ENCODE results near the gene EFCAB14. TPM values are rescaled to one million over a fixed set of nuclear protein-coding genes. Genes with fewer than 3 reads are reported as not detected.
"Not testable (repeated sequence)": the region's sequence is repeated elsewhere in the genome, so short reads cannot be mapped to it uniquely, and the experiment has no call there.

EFCAB14 gene
- total and polyA plus RNA-seq, 4 donors: 20.8 to 132 (median 73.4) TPM

DNA sequence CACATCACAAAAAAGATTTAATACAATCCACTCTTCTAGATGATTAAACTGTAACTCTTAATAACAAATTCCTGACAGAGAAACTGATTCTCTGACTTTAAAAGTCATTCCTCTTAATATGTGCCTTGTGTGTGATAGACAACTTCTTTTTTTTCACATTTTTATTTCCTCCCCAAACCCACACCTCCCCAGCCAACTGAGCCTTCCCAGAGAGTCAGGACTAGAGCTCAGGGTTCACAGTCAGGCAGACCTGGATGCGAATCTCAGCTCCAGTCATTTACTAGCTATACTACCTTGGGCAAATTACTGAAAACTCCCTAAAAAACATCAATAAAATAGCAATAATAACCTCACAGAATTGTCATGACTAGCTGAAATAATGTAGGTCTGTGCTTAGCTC lies 64.9 kb downstream of the EFCAB14 start:
- Histone ChIP-seq H3K4me3 (no peak overlapping the region), H3K9me3 (ENCODE audit: control insufficient read depth in 4 of 4, insufficient read depth in 3 of 4, low read length in 3 of 4) (peaks cover 0 to 10% (median 3%) of the 10 kb centered on the region in 4 donors), H3K27me3 (ENCODE audit: control insufficient read depth in 3 of 3, insufficient read depth in 3 of 3, low read length in 2 of 3) (no peaks in the 10 kb centered on the region), H3K36me3 (ENCODE audit: control insufficient read depth in 4 of 4, insufficient read depth in 4 of 4, low read length in 4 of 4) (peaks cover 10 to 46% (median 27%) of the 10 kb centered on the region in 4 donors), H3K9ac (ENCODE audit: insufficient read depth in 1 of 2, low read length in 2 of 2) (no peak overlapping the region), H3K27ac (ENCODE audit: low read depth in 1 of 2, low read length in 1 of 2) (no peak overlapping the region), H3K4me1 (ENCODE audit: control insufficient read depth in 5 of 5, insufficient read depth in 5 of 5, low read length in 5 of 5) (peaks cover 0 to 13% (median 0%) of the 10 kb centered on the region in 5 donors)
- DNase-seq: no peak
- TF ChIP-seq CTCF (IDR thresholded peaks at IDR 0.05; ENCODE audit: control extremely low read depth, extremely low read depth): no peak
- no peak for ATAC-seq (ENCODE audit: insufficient read depth, low FRiP score)
- WGBS, 2 donors: 82 to 91% methylated on average over 1 of the region's 1 CpG

DNA sequence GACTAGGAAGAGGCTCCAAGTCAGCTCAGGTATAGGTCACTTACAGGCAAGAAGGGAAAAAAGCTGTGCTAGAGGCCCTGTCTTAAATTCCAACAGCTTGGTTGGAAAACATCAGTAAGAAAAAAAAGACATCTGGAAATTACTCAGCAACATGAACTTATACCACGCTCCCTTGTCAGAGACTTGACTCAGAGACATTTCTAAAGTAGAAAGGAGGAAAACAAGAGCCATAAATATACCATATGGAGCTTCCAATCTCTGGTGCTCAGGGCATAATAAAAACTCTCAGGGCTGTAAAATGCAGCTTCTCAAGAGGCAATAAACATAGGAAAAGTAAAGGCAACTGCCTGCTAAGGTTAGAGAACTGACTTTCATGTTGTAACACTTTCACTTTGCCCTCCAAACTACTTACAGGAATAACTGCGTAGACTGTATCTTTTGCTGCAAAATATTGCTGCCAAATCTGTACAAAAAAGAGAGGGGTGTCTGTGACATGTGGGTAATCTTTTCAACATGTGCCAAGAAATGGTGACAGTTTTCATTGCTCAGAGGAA lies 65.4 kb downstream of the EFCAB14 start:
- no peak for TF ChIP-seq CTCF (IDR thresholded peaks at IDR 0.05; ENCODE audit: control extremely low read depth, extremely low read depth)
- ATAC-seq (ENCODE audit: insufficient read depth, low FRiP score) (no peak), DNase-seq (peak in 2 of 3 donors; percentile 58 to 61)
- Histone ChIP-seq H3K36me3 (ENCODE audit: control insufficient read depth in 4 of 4, insufficient read depth in 4 of 4, low read length in 4 of 4) (peaks cover 10 to 46% (median 29%) of the 10 kb centered on the region in 4 donors), H3K9ac (ENCODE audit: insufficient read depth in 1 of 2, low read length in 2 of 2) (no peak overlapping the region), H3K4me3 (no peak overlapping the region), H3K9me3 (ENCODE audit: control insufficient read depth in 4 of 4, insufficient read depth in 3 of 4, low read length in 3 of 4) (peaks cover 0 to 10% (median 3%) of the 10 kb centered on the region in 4 donors), H3K27me3 (ENCODE audit: control insufficient read depth in 3 of 3, insufficient read depth in 3 of 3, low read length in 2 of 3) (no peaks in the 10 kb centered on the region), H3K4me1 (ENCODE audit: control insufficient read depth in 5 of 5, insufficient read depth in 5 of 5, low read length in 5 of 5) (peaks cover 0 to 13% (median 0%) of the 10 kb centered on the region in 5 donors), H3K27ac (ENCODE audit: low read depth in 1 of 2, low read length in 1 of 2) (no peak overlapping the region)
- WGBS, 2 donors: 88 to 90% methylated on average over 2 of the region's 2 CpGs

GRCh38 chr1:46652321-46653100 lies 66.4 kb downstream of the EFCAB14 start:
- Histone ChIP-seq H3K4me3 (no peak overlapping the region), H3K36me3 (ENCODE audit: control insufficient read depth in 4 of 4, insufficient read depth in 4 of 4, low read length in 4 of 4) (peaks cover 9 to 45% (median 29%) of the 10 kb centered on the region in 4 donors), H3K9me3 (ENCODE audit: control insufficient read depth in 4 of 4, insufficient read depth in 3 of 4, low read length in 3 of 4) (peaks cover 0 to 10% (median 4%) of the 10 kb centered on the region in 4 donors), H3K27me3 (ENCODE audit: control insufficient read depth in 3 of 3, insufficient read depth in 3 of 3, low read length in 2 of 3) (no peaks in the 10 kb centered on the region), H3K27ac (ENCODE audit: low read depth in 1 of 2, low read length in 1 of 2) (no peak overlapping the region), H3K9ac (ENCODE audit: insufficient read depth in 1 of 2, low read length in 2 of 2) (no peak overlapping the region), H3K4me1 (ENCODE audit: control insufficient read depth in 5 of 5, insufficient read depth in 5 of 5, low read length in 5 of 5) (peaks cover 0 to 13% (median 0%) of the 10 kb centered on the region in 5 donors)
- DNase-seq (no peak), ATAC-seq (ENCODE audit: insufficient read depth, low FRiP score) (no peak)
- 69 to 75% methylated on average over 6 of the region's 6 CpGs for WGBS, 2 donors
- TF ChIP-seq CTCF (IDR thresholded peaks at IDR 0.05; ENCODE audit: control extremely low read depth, extremely low read depth): no peak

DNA sequence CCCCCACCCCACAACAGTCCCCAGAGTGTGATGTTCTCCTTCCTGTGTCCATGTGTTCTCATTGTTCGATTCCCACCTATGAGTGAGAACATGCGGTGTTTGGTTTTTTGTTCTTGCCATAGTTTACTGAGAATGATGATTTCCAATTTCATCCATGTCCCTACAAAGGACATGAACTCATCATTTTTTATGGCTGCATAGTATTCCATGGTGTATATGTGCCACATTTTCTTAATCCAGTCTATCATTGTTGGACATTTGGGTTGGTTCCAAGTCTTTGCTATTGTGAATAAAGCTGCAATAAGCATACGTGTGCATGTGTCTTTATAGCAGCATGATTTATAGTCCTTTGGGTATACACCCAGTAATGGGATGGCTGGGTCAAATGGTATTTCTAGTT lies 67.8 kb downstream of the EFCAB14 start:
- H3K27ac ChIP-seq (ENCODE audit: low read depth in 1 of 2, low read length in 1 of 2); ATAC-seq (ENCODE audit: insufficient read depth, low FRiP score); H3K27me3 ChIP-seq (ENCODE audit: control insufficient read depth in 3 of 3, insufficient read depth in 3 of 3, low read length in 2 of 3); H3K9ac ChIP-seq (ENCODE audit: insufficient read depth in 1 of 2, low read length in 2 of 2); H3K4me3 ChIP-seq; DNase-seq: not testable (repeated sequence)
- Histone ChIP-seq H3K36me3 (ENCODE audit: control insufficient read depth in 4 of 4, insufficient read depth in 4 of 4, low read length in 4 of 4) (peaks cover 11 to 48% (median 33%) of the 10 kb centered on the region in 4 donors), H3K9me3 (ENCODE audit: control insufficient read depth in 4 of 4, insufficient read depth in 3 of 4, low read length in 3 of 4) (peaks cover 0 to 10% (median 4%) of the 10 kb centered on the region in 4 donors), H3K4me1 (ENCODE audit: control insufficient read depth in 5 of 5, insufficient read depth in 5 of 5, low read length in 5 of 5) (peaks cover 0 to 13% (median 0%) of the 10 kb centered on the region in 5 donors)
- 95% methylated on average over 2 to 3 of the region's 3 CpGs for WGBS, 2 donors
